A549 (cell line): ENCODE measurements around the gene HOXA13.

Experiments used
- CTCF ChIP-seq: fragments of >200 bp; sonication (Bioruptor Twin); formaldehyde crosslinking; IDR thresholded peaks from 3 replicates; pipeline ENCODE4 v1.5.1; 2016
- RCOR1 ChIP-seq: fragments of 150-350 bp; IDR thresholded peaks from 2 replicates; pipeline ENCODE4 v1.6.1; 2014; ENCODE audit warnings: antibody characterized with exemption, low read length, low read depth

- TF ChIP-seq CTCF: no peak
- TF ChIP-seq RCOR1: no peak
Observed at GRCh38 chr7:27185854-27186667, 13.8 kb downstream of the HOXA13 start.
